ENCODE data around the gene SPOCK1. TPM values are rescaled to one million over a fixed set of nuclear protein-coding genes. Genes with fewer than 3 reads are reported as not detected.

SPOCK1 gene
- total and polyA plus RNA-seq, 3 donors from 2014 or later, result 63.8 to 111 (median 101) TPM

- Histone ChIP-seq H3K4me1 (no peaks in the 10 kb centered on the region), H3K27ac (no peak overlapping the region), H3K36me3 (ENCODE audit: low read depth, missing control alignments) (no peaks in the 10 kb centered on the region), H3K9me3 (no peaks in the 10 kb centered on the region), H3K27me3 (no peaks in the 10 kb centered on the region), H3K4me3 (no peak overlapping the region)
- 86 to 87% methylated on average over 3 of the region's 3 CpGs for WGBS, 2 donors
- no peak for DNase-seq
- intact Hi-C loops (cut with DNase I; ENCODE audit: low total_unique reads), result no loop called here
- TF ChIP-seq CTCF (IDR thresholded peaks at IDR 0.05) (no peak), POLR2A (IDR thresholded peaks at IDR 0.05) (no peak)
These were observed 479.9 kb downstream of the SPOCK1 start for GRCh38 chr5:137019229-137019628.

- TF ChIP-seq POLR2A (IDR thresholded peaks at IDR 0.05), result no peak
- no peak for TF ChIP-seq CTCF (IDR thresholded peaks at IDR 0.05)
- no peaks in the 10 kb centered on the region for H3K4me1 ChIP-seq
- H3K36me3 ChIP-seq (ENCODE audit: low read depth, missing control alignments), result no peaks in the 10 kb centered on the region
- no peaks in the 10 kb centered on the region for H3K9me3 ChIP-seq
- H3K27me3 ChIP-seq, result no peaks in the 10 kb centered on the region
- intact Hi-C loops (cut with DNase I; ENCODE audit: low total_unique reads), result no loop called here
- H3K4me3 ChIP-seq, result no peak overlapping the region
- WGBS, 2 donors, result 43 to 60% methylated on average over 3 to 5 of the region's 5 CpGs
- H3K27ac ChIP-seq, result no peak overlapping the region
- DNase-seq, result no peak
These were observed 482.3 kb downstream of the SPOCK1 start for GRCh38 chr5:137016783-137017324.

GRCh38 chr5:137015540-137016116 is 483.5 kb downstream of the SPOCK1 start:
- H3K4me3 ChIP-seq, result no peak overlapping the region
- TF ChIP-seq CTCF (IDR thresholded peaks at IDR 0.05) (no peak), POLR2A (IDR thresholded peaks at IDR 0.05) (no peak)
- no peaks in the 10 kb centered on the region for H3K27me3 ChIP-seq
- no peaks in the 10 kb centered on the region for H3K9me3 ChIP-seq
- no peaks in the 10 kb centered on the region for H3K36me3 ChIP-seq (ENCODE audit: low read depth, missing control alignments)
- H3K27ac ChIP-seq, result no peak overlapping the region
- DNase-seq, result no peak
- WGBS, 2 donors, result 82 to 89% methylated on average over 2 of the region's 2 CpGs
- no peaks in the 10 kb centered on the region for H3K4me1 ChIP-seq
- intact Hi-C loops (cut with DNase I; ENCODE audit: low total_unique reads), result no loop called here

- WGBS, 2 donors, result 56 to 57% methylated on average over 3 of the region's 3 CpGs
These were observed 484.4 kb downstream of the SPOCK1 start for GRCh38 chr5:137014731-137015130.

GRCh38 chr5:137010226-137010625 is 488.9 kb downstream of the SPOCK1 start:
- no peak for DNase-seq
- intact Hi-C loops (cut with DNase I; ENCODE audit: low total_unique reads), result no loop called here
- Histone ChIP-seq H3K27me3 (no peaks in the 10 kb centered on the region), H3K27ac (no peak overlapping the region), H3K4me1 (no peaks in the 10 kb centered on the region), H3K36me3 (ENCODE audit: low read depth, missing control alignments) (no peaks in the 10 kb centered on the region), H3K4me3 (no peak overlapping the region), H3K9me3 (no peaks in the 10 kb centered on the region)
- no peak for TF ChIP-seq CTCF (IDR thresholded peaks at IDR 0.05)
- TF ChIP-seq POLR2A (IDR thresholded peaks at IDR 0.05), result no peak
- 59 to 65% methylated on average over 3 of the region's 3 CpGs for WGBS, 2 donors

More at GRCh38 chr5:137014731-137015130, 484.4 kb downstream of the SPOCK1 start:
- Histone ChIP-seq H3K36me3 (ENCODE audit: low read depth, missing control alignments) (no peaks in the 10 kb centered on the region), H3K27ac (no peak overlapping the region), H3K27me3 (no peaks in the 10 kb centered on the region), H3K4me3 (no peak overlapping the region), H3K9me3 (no peaks in the 10 kb centered on the region), H3K4me1 (no peaks in the 10 kb centered on the region)
- intact Hi-C loops (cut with DNase I; ENCODE audit: low total_unique reads), result no loop called here
- no peak for TF ChIP-seq POLR2A (IDR thresholded peaks at IDR 0.05)
- no peak for DNase-seq
